Renal cortex interstitium (tissue), 11 donors: ENCODE data around the gene CCDC85C. TPM values are rescaled to one million over a fixed set of nuclear protein-coding genes. Genes with fewer than 3 reads are reported as not detected.

Source experiments
- DNase-seq, 11 donors: peaks; one replicate each; pipeline ENCODE4 v3.0.0-alpha.2; 2013; ENCODE audit warnings: low read depth in 9 of 11, low spot score in 4 of 11; ENCODE audit errors: extremely low read depth in 1 of 11
- polyA plus RNA-seq, 3 donors: library from polyadenylated mRNA; unstranded; fragments of 120-200 nt; gene quantifications; one replicate each; pipeline ENCODE4 v1.2.1, GENCODE V29; 2013; ENCODE audit not compliant: insufficient read length in 3 of 3

The CCDC85C gene
- polyA plus RNA-seq, 3 donors: 22.9 to 32.9 (median 28.3) TPM

DNA sequence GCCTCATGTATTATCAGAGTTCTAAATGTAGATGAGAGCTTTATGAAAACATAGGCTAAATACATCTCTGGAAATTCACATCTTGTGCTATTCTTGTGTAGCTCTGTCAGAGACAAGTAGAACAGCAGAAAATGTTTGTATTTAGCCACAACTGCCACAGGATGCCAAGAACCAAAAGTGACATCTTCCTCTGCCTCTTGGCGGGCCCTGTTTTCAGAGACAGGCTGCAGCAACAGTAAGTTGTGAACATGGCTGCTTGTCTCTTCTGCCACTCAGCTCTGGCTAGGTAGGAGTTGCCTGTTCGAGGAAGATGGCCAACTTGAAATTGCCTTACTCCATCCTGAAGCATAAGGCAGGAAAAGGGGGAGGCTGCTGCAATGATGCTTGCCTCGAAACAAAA, 153.7 kb downstream of the CCDC85C start:
- DNase-seq: no peak

Other genes with a start within 250 kb of the CCDC85C start
- gene SETD3, start 123.3 kb downstream of the CCDC85C start, polyA plus RNA-seq: 10 to 100 TPM; 58.9 to 70.5 (median 65.5) TPM
- gene CCNK, start 122.8 kb downstream of the CCDC85C start, polyA plus RNA-seq: 10 to 100 TPM; 47.1 to 50.8 (median 47.6) TPM
- gene HHIPL1, start 40.9 kb upstream of the CCDC85C start, polyA plus RNA-seq: 1 to 10 TPM; 1.5 to 2.4 (median 1.6) TPM
- 1 to 10 TPM; 1.5 to 4.6 (median 2.0) TPM for gene CYP46A1, start 80.1 kb upstream of the CCDC85C start, polyA plus RNA-seq
- 10 to 100 TPM; 34.2 to 37.2 (median 34.6) TPM for gene EML1, start 189.2 kb upstream of the CCDC85C start, polyA plus RNA-seq